Activated CD8-positive, alpha-beta T cell treated with anti-CD3 and anti-CD28 coated beads for 36 hours (primary cell): ENCODE results near the gene ZNF488. TPM values are rescaled to one million over a fixed set of nuclear protein-coding genes. Genes with fewer than 3 reads are reported as not detected.

Source experiments
- ATAC-seq: fragments of 200-7000 bp; cut with Tn5 transposase; one replicate; pipeline ENCODE4 v1.10.0; 2021; ENCODE audit warnings: mild to moderate bottlenecking, moderate library complexity
- CTCF ChIA-PET: fragments of 350-600 bp; sonication (Branson Sonifier 250); formaldehyde crosslinking; loops from one replicate; lab custom pipeline; 2021; ENCODE audit warnings: antibody characterized with exemption; lab: Charles Lee
- POLR2A ChIA-PET: fragments of 350-600 bp; sonication (Branson Sonifier 250); formaldehyde crosslinking; loops from one replicate; lab custom pipeline; 2021; ENCODE audit warnings: antibody characterized with exemption; lab: Charles Lee
- DNase-seq: peaks from one replicate; pipeline ENCODE4 v3.0.0-alpha.2; 2020
- H3K27ac Mint-ChIP-seq: one replicate; pipeline ENCODE4 v1.8.0; 2021; ENCODE audit warnings: mild to moderate bottlenecking, mixed read lengths
- H3K27me3 Mint-ChIP-seq: one replicate; pipeline ENCODE4 v1.8.0; 2021; ENCODE audit warnings: mixed read lengths
- H3K36me3 Mint-ChIP-seq: one replicate; pipeline ENCODE4 v1.8.0; 2021; ENCODE audit warnings: low read depth, mixed read lengths
- H3K4me1 Mint-ChIP-seq: one replicate; pipeline ENCODE4 v1.8.0; 2021; ENCODE audit warnings: low read depth, mixed read lengths
- H3K4me3 Mint-ChIP-seq: one replicate; pipeline ENCODE4 v1.8.0; 2021; ENCODE audit warnings: mild to moderate bottlenecking, moderate library complexity, mixed read lengths
- H3K9me3 Mint-ChIP-seq: one replicate; pipeline ENCODE4 v1.8.0; 2021; ENCODE audit warnings: mixed read lengths
- intact Hi-C: fragments of 100-400 bp; cut with micrococcal nuclease; formaldehyde crosslinking; loops from one replicate; pipeline ENCODE4 v1.10.0; 2022
- total RNA-seq, 2 experiments: library from RNA; stranded (reverse); gene quantifications; one replicate each; pipeline ENCODE4 v1.2.3, GENCODE V29; 2021
- TF ChIP-seq, protein P1 (sequence below): fragments of 200-600 bp; IDR thresholded peaks from one replicate; pipeline ENCODE4 v1.8.0; 2022; ENCODE audit warnings: antibody characterized with exemption, mild to moderate bottlenecking

The ZNF488 gene
- total RNA-seq, 2 experiments from 2014 or later, result 0.36 to 0.58 TPM

DNA sequence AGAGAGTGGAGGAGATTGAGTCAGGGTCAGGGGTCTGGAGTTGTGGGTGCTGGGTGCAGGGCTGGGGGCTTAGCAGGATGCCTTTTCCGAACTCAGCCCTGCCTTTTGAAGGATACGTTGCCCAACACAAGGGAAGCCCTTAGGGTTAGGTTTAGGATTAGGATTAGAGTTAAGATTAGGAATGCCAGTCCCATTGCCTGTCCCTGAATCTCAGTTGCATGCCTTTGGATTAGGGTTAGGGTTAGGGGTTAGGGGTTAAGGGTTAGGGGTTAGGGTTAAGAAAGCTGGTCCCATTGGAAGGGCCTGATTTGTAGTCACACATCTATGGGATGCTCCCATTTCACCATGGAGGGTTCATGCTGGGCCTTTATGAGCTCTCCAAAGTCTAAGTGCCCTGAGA is 20.8 kb upstream of the ZNF488 start:
- Mint-ChIP-seq H3K27ac (no peak overlapping the region), H3K4me3 (no peak overlapping the region), H3K9me3 (no peaks in the 10 kb centered on the region), H3K36me3 (no peaks in the 10 kb centered on the region), H3K4me1 (no peaks in the 10 kb centered on the region), H3K27me3 (no peaks in the 10 kb centered on the region)
- TF ChIP-seq, protein P1, sequence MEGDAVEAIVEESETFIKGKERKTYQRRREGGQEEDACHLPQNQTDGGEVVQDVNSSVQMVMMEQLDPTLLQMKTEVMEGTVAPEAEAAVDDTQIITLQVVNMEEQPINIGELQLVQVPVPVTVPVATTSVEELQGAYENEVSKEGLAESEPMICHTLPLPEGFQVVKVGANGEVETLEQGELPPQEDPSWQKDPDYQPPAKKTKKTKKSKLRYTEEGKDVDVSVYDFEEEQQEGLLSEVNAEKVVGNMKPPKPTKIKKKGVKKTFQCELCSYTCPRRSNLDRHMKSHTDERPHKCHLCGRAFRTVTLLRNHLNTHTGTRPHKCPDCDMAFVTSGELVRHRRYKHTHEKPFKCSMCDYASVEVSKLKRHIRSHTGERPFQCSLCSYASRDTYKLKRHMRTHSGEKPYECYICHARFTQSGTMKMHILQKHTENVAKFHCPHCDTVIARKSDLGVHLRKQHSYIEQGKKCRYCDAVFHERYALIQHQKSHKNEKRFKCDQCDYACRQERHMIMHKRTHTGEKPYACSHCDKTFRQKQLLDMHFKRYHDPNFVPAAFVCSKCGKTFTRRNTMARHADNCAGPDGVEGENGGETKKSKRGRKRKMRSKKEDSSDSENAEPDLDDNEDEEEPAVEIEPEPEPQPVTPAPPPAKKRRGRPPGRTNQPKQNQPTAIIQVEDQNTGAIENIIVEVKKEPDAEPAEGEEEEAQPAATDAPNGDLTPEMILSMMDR, result no peak
- ChIA-PET POLR2A (no interaction called here), CTCF (no interaction called here)
- DNase-seq, result no peak
- no peak for ATAC-seq
- intact Hi-C loops, result no loop called here

DNA sequence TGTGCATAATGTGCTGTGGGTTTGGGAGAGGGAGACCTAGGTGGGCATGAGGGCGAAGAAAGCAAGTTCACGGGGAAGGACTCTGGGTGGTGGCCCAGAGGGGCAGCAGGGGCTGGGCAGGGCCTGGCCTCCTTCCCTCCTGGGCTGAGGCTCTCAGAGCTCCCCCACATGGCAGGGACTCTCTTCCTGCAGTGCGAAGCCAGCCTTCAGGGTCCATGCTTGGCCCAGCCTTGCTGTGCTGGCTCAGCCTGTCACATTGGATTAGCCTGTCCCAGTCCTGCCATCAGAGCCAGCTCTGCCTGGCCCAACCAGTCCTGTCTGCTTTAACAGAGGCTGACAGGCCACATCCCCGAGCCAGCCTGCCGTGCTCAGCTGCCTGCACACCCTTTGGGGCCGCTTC is 20.4 kb upstream of the ZNF488 start:
- Mint-ChIP-seq H3K27ac (no peak overlapping the region), H3K4me1 (no peaks in the 10 kb centered on the region), H3K9me3 (no peaks in the 10 kb centered on the region), H3K36me3 (no peaks in the 10 kb centered on the region), H3K4me3 (no peak overlapping the region), H3K27me3 (no peaks in the 10 kb centered on the region)
- POLR2A ChIA-PET, result no interaction called here
- DNase-seq (no peak), ATAC-seq (no peak)
- intact Hi-C loops, result no loop called here
- CTCF ChIA-PET, result no interaction called here
- TF ChIP-seq, protein P1, result no peak

DNA sequence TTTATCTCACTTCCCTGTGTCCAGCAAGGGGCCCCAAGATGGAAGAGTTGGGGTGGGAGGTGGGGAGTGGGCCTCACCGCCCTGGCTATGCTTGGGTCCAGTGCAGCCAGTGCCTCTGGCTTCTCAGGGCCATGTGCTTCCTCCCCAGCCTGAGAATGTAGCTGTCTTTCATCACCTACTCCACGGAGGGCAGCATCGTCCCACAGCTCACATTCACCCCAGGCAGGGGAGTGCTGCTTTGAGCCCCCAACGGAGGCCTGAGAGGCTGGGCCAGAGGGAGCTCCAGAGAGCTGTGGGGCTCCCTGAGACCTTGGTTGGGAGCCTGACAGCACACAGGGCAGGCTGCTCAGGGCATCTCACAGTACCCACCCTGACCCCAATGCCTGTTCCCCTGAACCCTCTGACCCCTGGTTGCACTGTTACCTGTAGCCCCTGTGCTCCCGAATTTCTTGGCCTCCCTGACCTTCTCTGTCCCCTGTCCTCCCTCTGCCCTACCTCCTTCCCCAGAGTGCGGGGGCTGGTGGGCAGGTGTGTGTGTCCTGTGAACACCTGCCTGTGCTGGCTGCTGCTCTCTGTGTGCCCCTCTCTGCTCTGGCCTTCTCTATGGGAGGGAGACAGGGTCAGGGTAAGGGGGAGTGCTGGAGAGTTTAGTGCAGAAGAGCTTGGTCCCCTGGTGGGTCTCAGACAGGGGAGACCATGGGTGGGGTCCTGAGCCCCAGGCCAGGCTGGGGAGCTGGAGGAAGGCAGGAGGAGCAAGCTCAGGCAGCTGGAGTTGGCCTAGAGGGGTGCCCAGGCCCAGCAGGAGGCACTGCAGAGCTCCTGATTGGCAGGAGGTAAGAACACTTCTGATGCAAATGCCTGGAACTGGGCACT is 19.6 kb upstream of the ZNF488 start:
- ChIA-PET POLR2A (no interaction called here), CTCF (no interaction called here)
- ATAC-seq, result no peak
- no peaks in the 10 kb centered on the region for H3K36me3 Mint-ChIP-seq
- no peak overlapping the region for H3K27ac Mint-ChIP-seq
- H3K9me3 Mint-ChIP-seq, result no peaks in the 10 kb centered on the region
- DNase-seq, result no peak
- intact Hi-C loops, result no loop called here
- TF ChIP-seq, protein P1, result no peak
- H3K4me1 Mint-ChIP-seq, result no peaks in the 10 kb centered on the region
- peaks cover under 1% of the 10 kb centered on the region for H3K27me3 Mint-ChIP-seq
- H3K4me3 Mint-ChIP-seq, result no peak overlapping the region

DNA sequence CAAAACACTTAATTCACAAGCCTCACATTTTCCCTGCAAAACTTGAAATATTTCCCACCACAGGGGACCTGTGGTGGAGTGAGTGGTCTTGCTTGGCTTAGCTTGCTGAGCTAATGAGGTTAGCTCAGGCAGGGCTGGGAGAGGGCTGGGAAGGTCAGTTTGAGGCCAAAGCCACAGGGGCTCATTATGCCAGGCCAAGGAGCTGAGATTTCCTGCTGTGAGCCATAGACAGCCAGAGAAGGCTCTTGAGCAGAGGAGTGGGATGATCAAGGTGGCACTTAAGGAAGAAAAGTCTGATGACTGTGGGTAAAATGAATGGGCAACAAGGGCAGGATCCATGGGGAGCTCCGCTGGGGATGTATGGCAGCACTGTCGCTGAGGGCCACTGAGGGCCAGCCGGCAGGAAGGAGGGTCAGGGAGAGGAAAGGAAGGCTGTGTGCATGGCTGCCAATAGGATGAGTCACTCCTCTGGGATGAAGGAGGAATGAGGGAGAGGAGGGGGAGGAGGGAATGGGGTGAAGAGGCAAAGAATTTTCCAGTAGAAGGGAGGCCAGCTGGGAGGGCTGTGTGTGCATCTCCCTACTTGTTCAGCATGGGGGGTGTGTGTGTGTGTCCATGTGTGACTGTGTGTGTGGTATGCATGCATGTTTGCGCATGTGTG is 18.7 kb upstream of the ZNF488 start:
- TF ChIP-seq, protein P1, result no peak
- Mint-ChIP-seq H3K27me3 (peaks cover 7% of the 10 kb centered on the region), H3K4me1 (no peaks in the 10 kb centered on the region), H3K27ac (no peak overlapping the region), H3K36me3 (no peaks in the 10 kb centered on the region), H3K4me3 (no peak overlapping the region), H3K9me3 (no peaks in the 10 kb centered on the region)
- ChIA-PET POLR2A (no interaction called here), CTCF (no interaction called here)
- DNase-seq, result no peak
- no peak for ATAC-seq
- intact Hi-C loops, result no loop called here
